Ovary (tissue), 9 donors: ENCODE data around the gene TXNDC15. TPM values are rescaled to one million over a fixed set of nuclear protein-coding genes. Genes with fewer than 3 reads are reported as not detected.
"Not testable (repeated sequence)": the region's sequence is repeated elsewhere in the genome, so short reads cannot be mapped to it uniquely, and the experiment has no call there.

ENCODE experiments used
- DNase-seq, 5 donors: peaks; one replicate each; pipeline ENCODE4 v3.0.0-alpha.2; 2019 to 2020
- H3K27ac ChIP-seq, 2 donors: fragments of 200-600 bp; one replicate each; pipeline versions ENCODE4 v1.5.1 to v1.8.0; 2019 to 2022
- H3K27me3 ChIP-seq: fragments of 200-600 bp; one replicate; pipeline ENCODE4 v1.8.0; 2022
- H3K36me3 ChIP-seq: fragments of 200-600 bp; sonication (generic); one replicate; pipeline ENCODE4 v1.5.1; 2019
- H3K4me1 ChIP-seq: one replicate; pipeline ENCODE4 v1.8.1; 2013; ENCODE audit warnings: mild to moderate bottlenecking, moderate library complexity; ENCODE audit not compliant: insufficient read depth
- H3K4me3 ChIP-seq: fragments of 200-600 bp; sonication (generic); one replicate; pipeline ENCODE4 v1.5.1; 2017
- H3K9me3 ChIP-seq, 2 donors: fragments of 200-600 bp in 1 of 2; sonication (generic) in 1 of 2; one replicate each; pipeline versions ENCODE4 v1.5.1 to v1.8.1; 2013 to 2019; ENCODE audit warnings: mild to moderate bottlenecking in 1 of 2, moderate library complexity in 1 of 2
- CTCF ChIP-seq, 3 donors: fragments of 450-650 bp in 2 of 3; fragments of 200-600 bp in 1 of 3; IDR thresholded peaks; one replicate each; pipeline versions ENCODE4 v1.5.1 to v1.8.0; 2016 to 2022; ENCODE audit warnings: antibody characterized with exemption in 3 of 3, mild to moderate bottlenecking in 1 of 3
- EP300 ChIP-seq: sonication (generic); formaldehyde crosslinking; IDR thresholded peaks from one replicate; pipeline ENCODE4 v1.6.1; 2017; ENCODE audit warnings: antibody characterized with exemption
- POLR2A ChIP-seq: fragments of 450-650 bp; IDR thresholded peaks from one replicate; pipeline ENCODE4 v1.6.1; 2017; ENCODE audit warnings: antibody characterized with exemption, mild to moderate bottlenecking, moderate library complexity
- WGBS, 3 donors: extraction: QIAGEN DNeasy Blood & Tissue Kit in 1 of 3; methylation state at CpG; one replicate each; pipeline versions ENCODE4 v1.1.5 to v1.1.7; 2013 to 2017; 5-methylcytosine and 5-hydroxymethylcytosine counted together
- intact Hi-C, 4 donors: fragments of 100-400 bp; cut with DNase I; formaldehyde crosslinking; loops; one replicate each; pipeline versions ENCODE4 v1.11.0 to v1.15.1; 2022 to 2023
- polyA plus RNA-seq, 2 donors: library from polyadenylated mRNA; stranded (reverse); fragments of 200-250 nt in 1 of 2; fragments of 350-450 nt in 1 of 2; fragmentation: Illumina TruSeq in 1 of 2; extraction: RNeasy Lipid Tissue Mini Kit (QIAGEN cat#74804) in 1 of 2; gene quantifications; one replicate each; pipeline ENCODE4 v1.2.3, GENCODE V29; 2013 to 2014
- total RNA-seq, 7 donors: library from RNA; depleted of rRNA in 2 of 7; stranded (reverse); fragments of >200 nt in 2 of 7; fragmentation: NEBNext Ultra II Directional in 3 of 7; extraction: Animal tissue kit (Norgen Biotek cat#: 25700) in 3 of 7; gene quantifications; one replicate each; pipeline versions ENCODE4 v1.1.0 to v1.2.4, GENCODE V29; 2016 to 2023
- donor health status: DM: no; HTN: no; CAD: no; lungs with moderate emphysema.
- donor health status: DM: no; HTN: no; CAD: no.
- donor health status: Bipolar disorder and iron deficiency.
- donor health status: DM: yes; HTN: yes; CAD: no.
- donor health status: DM: no; HTN: no; CAD: no.
- donor health status: DM: yes; HTN: yes; CAD: no.

TXNDC15 gene
- total and polyA plus RNA-seq, 9 donors = 55.3 to 150 (median 71.4) TPM

GRCh38 chr5:134905246-134905996, 31.2 kb downstream of the TXNDC15 start:
- H3K27me3 ChIP-seq = no peaks in the 10 kb centered on the region
- H3K9me3 ChIP-seq = no peaks in the 10 kb centered on the region
- intact Hi-C loops = loop anchor here in 2 of 4 donors (2.0 to 10.0 kb wide), 3 partner anchors 59 to 163 kb away; no protein-coding TSS in a partner anchor
- H3K4me3 ChIP-seq = peak overlapping the region; percentile 92
- peak overlapping the region; percentile 91 to 100 for H3K27ac ChIP-seq
- no peaks in the 10 kb centered on the region for H3K36me3 ChIP-seq
- DNase-seq = peak in 4 of 5 donors; percentile 26 to 65 (median 47)
- TF ChIP-seq POLR2A (no peak), CTCF (IDR thresholded peaks at IDR 0.05) (peak; percentile 60 to 72 (median 65))
- H3K4me1 ChIP-seq = peaks cover 2% of the 10 kb centered on the region
- WGBS, 3 donors = 0 to 1% (median 0%) methylated on average over 32 to 54 of the region's 54 CpGs

GRCh38 chr5:134906811-134907210, 32.6 kb downstream of the TXNDC15 start:
- no peak for DNase-seq
- Histone ChIP-seq H3K36me3 (no peaks in the 10 kb centered on the region), H3K27ac (no peak overlapping the region), H3K9me3 (no peaks in the 10 kb centered on the region), H3K4me3 (no peak overlapping the region), H3K4me1 (peaks cover 2% of the 10 kb centered on the region), H3K27me3 (no peaks in the 10 kb centered on the region)
- intact Hi-C loops = loop anchor here in 2 of 4 donors (5.0 to 10.0 kb wide), 2 partner anchors 162 to 165 kb away; no protein-coding TSS in a partner anchor
- 83 to 96% (median 91%) methylated on average over 1 of the region's 1 CpG for WGBS, 3 donors
- TF ChIP-seq CTCF (IDR thresholded peaks at IDR 0.05) (no peak), EP300 (no peak), POLR2A (no peak)

GRCh38 chr5:134910752-134911151, 36.6 kb downstream of the TXNDC15 start:
- DNase-seq, H3K36me3 ChIP-seq, H3K4me1 ChIP-seq, H3K27me3 ChIP-seq, H3K27ac ChIP-seq, H3K4me3 ChIP-seq, intact Hi-C loops, H3K9me3 ChIP-seq: not testable (repeated sequence)
- 94 to 98% (median 96%) methylated on average over 2 of the region's 2 CpGs for WGBS, 3 donors

- Histone ChIP-seq H3K27ac (no peak overlapping the region), H3K4me1 (peaks cover 4% of the 10 kb centered on the region), H3K27me3 (no peaks in the 10 kb centered on the region), H3K36me3 (no peaks in the 10 kb centered on the region), H3K4me3 (no peak overlapping the region), H3K9me3 (no peaks in the 10 kb centered on the region)
- intact Hi-C loops = no loop called here
- TF ChIP-seq EP300 (no peak), POLR2A (no peak), CTCF (IDR thresholded peaks at IDR 0.05) (no peak)
- WGBS, 3 donors = 91 to 96% (median 91%) methylated on average over 8 of the region's 8 CpGs
- no peak for DNase-seq
Observed at GRCh38 chr5:134911285-134912206, 37.4 kb downstream of the TXNDC15 start.
